Middle frontal gyrus (tissue), 1 donor: ENCODE results near the gene OBP2B.
"Not testable (repeated sequence)": the region's sequence is repeated elsewhere in the genome, so short reads cannot be mapped to it uniquely, and the experiment has no call there.

Source experiments
- DNase-seq: peaks from one replicate; pipeline ENCODE4 v3.0.0-alpha.2; 2015; ENCODE audit warnings: low spot score; ENCODE audit errors: extremely low spot score

Gene OBP2B

GRCh38 chr9:133208880-133209300, at the start of gene OBP2B:
Gene OBP2B, minus strand, starts transcription at chr9:133209250. Its CDS starts 51 bp downstream, at chr9:133209199.
- not testable (repeated sequence) for DNase-seq

GRCh38 chr9:133258061-133259015, 49.3 kb upstream of the OBP2B start:
- DNase-seq = no peak

- no peak for DNase-seq
These were observed 48.5 kb upstream of the OBP2B start for GRCh38 chr9:133257465-133257956.

GRCh38 chr9:133256686-133257091, 47.6 kb upstream of the OBP2B start:
- DNase-seq = no peak

GRCh38 chr9:133256136-133256461, 47.0 kb upstream of the OBP2B start:
- DNase-seq = no peak

- no peak for DNase-seq
These were observed 46.5 kb upstream of the OBP2B start for GRCh38 chr9:133255371-133256135.

GRCh38 chr9:133254471-133254870, 45.4 kb upstream of the OBP2B start:
- DNase-seq = no peak

GRCh38 chr9:133253268-133253667, 44.2 kb upstream of the OBP2B start:
- no peak for DNase-seq

GRCh38 chr9:133252301-133253020, 43.4 kb upstream of the OBP2B start:
- no peak for DNase-seq

- DNase-seq = no peak
These were observed 42.7 kb upstream of the OBP2B start for GRCh38 chr9:133251773-133252172.

GRCh38 chr9:133251221-133251620, 42.2 kb upstream of the OBP2B start:
- not testable (repeated sequence) for DNase-seq

GRCh38 chr9:133250741-133251170, 41.7 kb upstream of the OBP2B start:
- no peak for DNase-seq

GRCh38 chr9:133249337-133249736, 40.3 kb upstream of the OBP2B start:
- DNase-seq = no peak

- DNase-seq = no peak
These were observed 39.8 kb upstream of the OBP2B start for GRCh38 chr9:133248726-133249295.

GRCh38 chr9:133247632-133248031, 38.6 kb upstream of the OBP2B start:
- no peak for DNase-seq

GRCh38 chr9:133246991-133247390, 37.9 kb upstream of the OBP2B start:
- no peak for DNase-seq

- no peak for DNase-seq
These were observed 37.5 kb upstream of the OBP2B start for GRCh38 chr9:133246562-133246961.

- no peak for DNase-seq
These were observed 33.9 kb upstream of the OBP2B start for GRCh38 chr9:133242991-133243390.

- no peak for DNase-seq
These were observed 33.2 kb upstream of the OBP2B start for GRCh38 chr9:133242241-133242640.

- no peak for DNase-seq
These were observed 30.6 kb upstream of the OBP2B start for GRCh38 chr9:133239533-133240090.
